SK-N-SH treated with all-trans-retinoic acid at 6 μM for 48 hours (cell line): ENCODE data around the gene DCBLD2.

Experiments used
- BACH2 ChIP-seq: fragments of 250-450 bp; sonication (Bioruptor Pico); IDR thresholded peaks from 2 replicates; pipeline ENCODE4 v1.9.0; 2021; ENCODE audit warnings: mild to moderate bottlenecking, borderline replicate concordance
- RARB ChIP-seq: fragments of 250-450 bp; sonication (Bioruptor Pico); IDR thresholded peaks from 2 replicates; pipeline ENCODE4 v1.8.0; 2021; ENCODE audit warnings: mild to moderate bottlenecking, moderate library complexity
- ZC3H10 ChIP-seq: fragments of 250-450 bp; sonication (Bioruptor Pico); IDR thresholded peaks from 2 replicates; pipeline ENCODE4 v1.5.1; 2021; ENCODE audit warnings: mild to moderate bottlenecking, moderate library complexity
- ZNF565 ChIP-seq: fragments of 450-650 bp; formaldehyde crosslinking; conservative IDR thresholded peaks from 2 replicates; pipeline ENCODE4 v1.5.0; 2020; ENCODE audit warnings: low read depth, mild to moderate bottlenecking, moderate library complexity
- TF ChIP-seq, protein P1 (sequence below): fragments of 250-450 bp; sonication (Bioruptor Pico); IDR thresholded peaks from 2 replicates; pipeline ENCODE4 v1.5.0; 2020; ENCODE audit warnings: mild to moderate bottlenecking, moderate library complexity
- TF ChIP-seq, protein P2 (sequence below): fragments of 250-450 bp; sonication (Bioruptor Pico); IDR thresholded peaks from 2 replicates; pipeline ENCODE4 v1.8.0; 2020; ENCODE audit warnings: mild to moderate bottlenecking, moderate library complexity, borderline replicate concordance
- TF ChIP-seq, protein P3 (sequence below): fragments of 250-450 bp; sonication (Bioruptor Pico); IDR thresholded peaks from 2 replicates; pipeline ENCODE4 v1.8.0; 2021; ENCODE audit warnings: low read depth, mild to moderate bottlenecking, moderate library complexity, borderline replicate concordance

DNA sequence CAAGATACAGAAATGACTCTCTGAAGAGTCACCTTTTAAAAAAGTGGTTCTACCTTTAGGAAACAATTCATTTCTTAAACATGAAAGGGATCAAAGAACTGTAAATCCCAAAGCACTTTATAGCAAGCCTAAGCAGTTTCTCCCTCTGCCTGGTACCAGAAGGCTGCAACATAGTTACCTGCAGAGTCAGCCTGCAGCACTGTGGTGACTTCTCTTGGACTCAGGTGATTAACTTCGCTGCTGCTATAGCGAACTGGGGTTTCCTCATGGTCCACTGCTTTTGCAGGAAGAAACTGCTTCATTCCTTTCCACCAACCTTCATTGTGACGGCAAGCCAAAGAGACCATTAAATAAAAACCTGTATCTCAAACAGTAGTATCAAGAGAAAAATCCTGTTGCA is 101.1 kb downstream of the DCBLD2 start:
- TF ChIP-seq, protein P1, sequence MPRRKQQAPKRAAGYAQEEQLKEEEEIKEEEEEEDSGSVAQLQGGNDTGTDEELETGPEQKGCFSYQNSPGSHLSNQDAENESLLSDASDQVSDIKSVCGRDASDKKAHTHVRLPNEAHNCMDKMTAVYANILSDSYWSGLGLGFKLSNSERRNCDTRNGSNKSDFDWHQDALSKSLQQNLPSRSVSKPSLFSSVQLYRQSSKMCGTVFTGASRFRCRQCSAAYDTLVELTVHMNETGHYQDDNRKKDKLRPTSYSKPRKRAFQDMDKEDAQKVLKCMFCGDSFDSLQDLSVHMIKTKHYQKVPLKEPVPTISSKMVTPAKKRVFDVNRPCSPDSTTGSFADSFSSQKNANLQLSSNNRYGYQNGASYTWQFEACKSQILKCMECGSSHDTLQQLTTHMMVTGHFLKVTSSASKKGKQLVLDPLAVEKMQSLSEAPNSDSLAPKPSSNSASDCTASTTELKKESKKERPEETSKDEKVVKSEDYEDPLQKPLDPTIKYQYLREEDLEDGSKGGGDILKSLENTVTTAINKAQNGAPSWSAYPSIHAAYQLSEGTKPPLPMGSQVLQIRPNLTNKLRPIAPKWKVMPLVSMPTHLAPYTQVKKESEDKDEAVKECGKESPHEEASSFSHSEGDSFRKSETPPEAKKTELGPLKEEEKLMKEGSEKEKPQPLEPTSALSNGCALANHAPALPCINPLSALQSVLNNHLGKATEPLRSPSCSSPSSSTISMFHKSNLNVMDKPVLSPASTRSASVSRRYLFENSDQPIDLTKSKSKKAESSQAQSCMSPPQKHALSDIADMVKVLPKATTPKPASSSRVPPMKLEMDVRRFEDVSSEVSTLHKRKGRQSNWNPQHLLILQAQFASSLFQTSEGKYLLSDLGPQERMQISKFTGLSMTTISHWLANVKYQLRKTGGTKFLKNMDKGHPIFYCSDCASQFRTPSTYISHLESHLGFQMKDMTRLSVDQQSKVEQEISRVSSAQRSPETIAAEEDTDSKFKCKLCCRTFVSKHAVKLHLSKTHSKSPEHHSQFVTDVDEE = no peak
- TF ChIP-seq RARB (CRISPR knock-in tag) (no peak), ZC3H10 (no peak), BACH2 (CRISPR knock-in tag) (no peak), ZNF565 (CRISPR knock-in tag) (no peak)
- TF ChIP-seq, protein P2, sequence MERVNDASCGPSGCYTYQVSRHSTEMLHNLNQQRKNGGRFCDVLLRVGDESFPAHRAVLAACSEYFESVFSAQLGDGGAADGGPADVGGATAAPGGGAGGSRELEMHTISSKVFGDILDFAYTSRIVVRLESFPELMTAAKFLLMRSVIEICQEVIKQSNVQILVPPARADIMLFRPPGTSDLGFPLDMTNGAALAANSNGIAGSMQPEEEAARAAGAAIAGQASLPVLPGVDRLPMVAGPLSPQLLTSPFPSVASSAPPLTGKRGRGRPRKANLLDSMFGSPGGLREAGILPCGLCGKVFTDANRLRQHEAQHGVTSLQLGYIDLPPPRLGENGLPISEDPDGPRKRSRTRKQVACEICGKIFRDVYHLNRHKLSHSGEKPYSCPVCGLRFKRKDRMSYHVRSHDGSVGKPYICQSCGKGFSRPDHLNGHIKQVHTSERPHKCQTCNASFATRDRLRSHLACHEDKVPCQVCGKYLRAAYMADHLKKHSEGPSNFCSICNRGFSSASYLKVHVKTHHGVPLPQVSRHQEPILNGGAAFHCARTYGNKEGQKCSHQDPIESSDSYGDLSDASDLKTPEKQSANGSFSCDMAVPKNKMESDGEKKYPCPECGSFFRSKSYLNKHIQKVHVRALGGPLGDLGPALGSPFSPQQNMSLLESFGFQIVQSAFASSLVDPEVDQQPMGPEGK = no peak
- TF ChIP-seq, protein P3, sequence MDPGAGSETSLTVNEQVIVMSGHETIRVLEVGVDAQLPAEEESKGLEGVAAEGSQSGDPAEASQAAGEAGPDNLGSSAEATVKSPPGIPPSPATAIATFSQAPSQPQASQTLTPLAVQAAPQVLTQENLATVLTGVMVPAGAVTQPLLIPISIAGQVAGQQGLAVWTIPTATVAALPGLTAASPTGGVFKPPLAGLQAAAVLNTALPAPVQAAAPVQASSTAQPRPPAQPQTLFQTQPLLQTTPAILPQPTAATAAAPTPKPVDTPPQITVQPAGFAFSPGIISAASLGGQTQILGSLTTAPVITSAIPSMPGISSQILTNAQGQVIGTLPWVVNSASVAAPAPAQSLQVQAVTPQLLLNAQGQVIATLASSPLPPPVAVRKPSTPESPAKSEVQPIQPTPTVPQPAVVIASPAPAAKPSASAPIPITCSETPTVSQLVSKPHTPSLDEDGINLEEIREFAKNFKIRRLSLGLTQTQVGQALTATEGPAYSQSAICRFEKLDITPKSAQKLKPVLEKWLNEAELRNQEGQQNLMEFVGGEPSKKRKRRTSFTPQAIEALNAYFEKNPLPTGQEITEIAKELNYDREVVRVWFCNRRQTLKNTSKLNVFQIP (CRISPR knock-in tag) = no peak
